DMS 273 (cell line): ENCODE data around the gene NPR1.
"Not testable (repeated sequence)": the region's sequence is repeated elsewhere in the genome, so short reads cannot be mapped to it uniquely, and the experiment has no call there.

ENCODE experiments used
- DNase-seq: peaks from one replicate; lab custom pipeline; 2025; ENCODE audit not compliant: unreplicated experiment; lab: John Stamatoyannopoulos, UW

The NPR1 gene

GRCh38 chr1:153649137-153649862 lies 29.2 kb upstream of the NPR1 start:
- no peak for DNase-seq

- peak; percentile 58 for DNase-seq
Measured at GRCh38 chr1:153649863-153650235, 28.6 kb upstream of the NPR1 start.

- peak; percentile 60 for DNase-seq
Measured at GRCh38 chr1:153651771-153652170, 26.7 kb upstream of the NPR1 start.

- DNase-seq, result no peak
Measured at GRCh38 chr1:153652805-153653500, 25.5 kb upstream of the NPR1 start.

GRCh38 chr1:153655333-153655732 lies 23.2 kb upstream of the NPR1 start:
- no peak for DNase-seq

GRCh38 chr1:153658400-153659174 lies 19.9 kb upstream of the NPR1 start, which contains the start of gene SNAPIN:
Gene SNAPIN, plus strand, starts transcription at chr1:153658703. Its CDS starts 41 bp downstream, at chr1:153658744.
- peak; percentile 96 for DNase-seq

GRCh38 chr1:153659175-153659534 lies 19.3 kb upstream of the NPR1 start:
- no peak for DNase-seq

- no peak for DNase-seq
Measured at GRCh38 chr1:153659656-153660055, 18.8 kb upstream of the NPR1 start.

- peak; percentile 54 for DNase-seq
Measured at GRCh38 chr1:153661111-153661708, 17.3 kb upstream of the NPR1 start.

GRCh38 chr1:153662269-153662668 lies 16.2 kb upstream of the NPR1 start:
- no peak for DNase-seq

GRCh38 chr1:153663211-153663610 lies 15.3 kb upstream of the NPR1 start:
- no peak for DNase-seq

GRCh38 chr1:153667439-153667838 lies 11.0 kb upstream of the NPR1 start:
- no peak for DNase-seq

GRCh38 chr1:153668672-153669071 lies 9.8 kb upstream of the NPR1 start:
- not testable (repeated sequence) for DNase-seq

- DNase-seq, result no peak
Measured at GRCh38 chr1:153669606-153670005, 8.9 kb upstream of the NPR1 start.

- peak; percentile 45 for DNase-seq
Measured at GRCh38 chr1:153670257-153670858, 8.1 kb upstream of the NPR1 start.

GRCh38 chr1:153670859-153671627 lies 7.4 kb upstream of the NPR1 start, which contains the start of gene ILF2:
Gene ILF2, minus strand, starts transcription at chr1:153670993. Its CDS starts 71 bp downstream, at chr1:153670922.
- peak; percentile 99 for DNase-seq

- DNase-seq, result peak; percentile 76
Measured at GRCh38 chr1:153671628-153672353, 6.7 kb upstream of the NPR1 start.

GRCh38 chr1:153673511-153673910 lies 5.0 kb upstream of the NPR1 start:
- DNase-seq, result no peak

- peak; percentile 76 for DNase-seq
Measured at GRCh38 chr1:153677718-153678518, 570 bp upstream of the NPR1 start.
